CD4-positive, alpha-beta T cell (primary cell): Measurements from ENCODE around the gene NME4. TPM values are rescaled to one million over a fixed set of nuclear protein-coding genes. Genes with fewer than 3 reads are reported as not detected.

Source experiments
- ATAC-seq: fragments of 200-7000 bp; cut with Tn5 transposase; one replicate; pipeline ENCODE4 v1.10.0; 2022; ENCODE audit warnings: mild to moderate bottlenecking; ENCODE audit not compliant: poor library complexity
- CTCF ChIA-PET: fragments of 350-600 bp; sonication (Branson Sonifier 250); formaldehyde crosslinking; loops from one replicate; lab custom pipeline; 2021; ENCODE audit warnings: antibody characterized with exemption, inconsistent platforms; lab: Charles Lee
- POLR2A ChIA-PET: fragments of 350-600 bp; sonication (Branson Sonifier 250); formaldehyde crosslinking; loops from one replicate; lab custom pipeline; 2021; ENCODE audit warnings: antibody characterized with exemption, inconsistent platforms; lab: Charles Lee
- DNase-seq, 14 experiments: peaks; one replicate each; pipeline ENCODE4 v3.0.0-alpha.2; 2013 to 2020; ENCODE audit warnings: mixed read lengths in 2 of 14
- H3K27ac ChIP-seq, 2 donors: one replicate each; pipeline versions ENCODE4 v1.5.1 to v1.7.0; 2013; ENCODE audit warnings: low read length in 2 of 2, low read depth in 1 of 2, mild to moderate bottlenecking in 1 of 2
- H3K27me3 ChIP-seq, 2 experiments: 1 replicate in 1 of 2; 2 replicates in 1 of 2; pipeline versions ENCODE4 v1.6.1 to v1.7.0; 2013; ENCODE audit warnings: low read length in 2 of 2, control low read depth in 1 of 2, mild to moderate bottlenecking in 1 of 2, moderate library complexity in 1 of 2; ENCODE audit not compliant: insufficient read depth in 2 of 2, control insufficient read depth in 1 of 2
- H3K36me3 ChIP-seq: one replicate; pipeline ENCODE4 v1.6.1; 2013; ENCODE audit warnings: low read length, control low read depth; ENCODE audit not compliant: insufficient read depth
- H3K4me1 ChIP-seq: one replicate; pipeline ENCODE4 v1.6.1; 2013; ENCODE audit warnings: low read length, control low read depth; ENCODE audit not compliant: insufficient read depth
- H3K4me3 ChIP-seq: one replicate; pipeline ENCODE4 v1.5.1; 2013; ENCODE audit warnings: mild to moderate bottlenecking, low read length, moderate library complexity
- H3K9me3 ChIP-seq, 2 experiments: 1 replicate in 1 of 2; 2 replicates in 1 of 2; pipeline versions ENCODE4 v1.6.1 to v1.7.0; 2013; ENCODE audit warnings: low read length in 2 of 2, mild to moderate bottlenecking in 2 of 2, control low read depth in 1 of 2, moderate library complexity in 1 of 2; ENCODE audit not compliant: control insufficient read depth in 1 of 2, insufficient read depth in 1 of 2
- H3K27ac Mint-ChIP-seq: one replicate; pipeline ENCODE4 v1.8.0; 2020; ENCODE audit warnings: mixed read lengths
- H3K27me3 Mint-ChIP-seq: one replicate; pipeline ENCODE4 v1.8.0; 2021; ENCODE audit warnings: mixed read lengths
- H3K36me3 Mint-ChIP-seq: one replicate; pipeline ENCODE4 v1.8.0; 2021; ENCODE audit warnings: low read depth, mixed read lengths
- H3K4me1 Mint-ChIP-seq: one replicate; pipeline ENCODE4 v1.8.0; 2021; ENCODE audit warnings: low read depth, mixed read lengths
- H3K4me3 Mint-ChIP-seq: one replicate; pipeline ENCODE4 v1.8.0; 2020; ENCODE audit warnings: mild to moderate bottlenecking, mixed read lengths
- H3K9me3 Mint-ChIP-seq: one replicate; pipeline ENCODE4 v1.8.0; 2020; ENCODE audit warnings: mixed read lengths
- CTCF ChIP-seq: fragments of 200-600 bp; IDR thresholded peaks from one replicate; pipeline ENCODE4 v1.8.0; 2022; ENCODE audit warnings: antibody characterized with exemption, mild to moderate bottlenecking
- intact Hi-C, 2 experiments: fragments of 100-400 bp; cut with DNase I in 1 of 2; cut with micrococcal nuclease in 1 of 2; formaldehyde crosslinking; loops; one replicate each; pipeline versions ENCODE4 v1.15.1 to v1.9.0; 2023 to 2025; cut with DNase I, micrococcal nuclease
- total RNA-seq, 174 experiments: library from RNA in 2 of 174; stranded (reverse) in 2 of 174; gene quantifications; one replicate each; pipeline ENCODE4 v1.2.3 and lab custom pipeline; 2021 to 2026

The NME4 gene
- total RNA-seq, 2 experiments from 2014 or later, result 31.2 to 32.6 TPM

GRCh38 chr16:359067-359763 lies 37.8 kb upstream of the NME4 start:
- H3K9me3 ChIP-seq, result no peaks in the 10 kb centered on the region
- H3K27me3 Mint-ChIP-seq, result no peaks in the 10 kb centered on the region
- no peak overlapping the region for H3K4me3 ChIP-seq
- H3K27me3 ChIP-seq, result no peaks in the 10 kb centered on the region
- H3K36me3 Mint-ChIP-seq, result no peaks in the 10 kb centered on the region
- ChIA-PET POLR2A (no interaction called here), CTCF (no interaction called here)
- no peak for TF ChIP-seq CTCF
- no peak overlapping the region for H3K27ac Mint-ChIP-seq
- no peak overlapping the region for H3K27ac ChIP-seq
- no peaks in the 10 kb centered on the region for H3K9me3 Mint-ChIP-seq
- H3K4me3 Mint-ChIP-seq, result no peak overlapping the region
- intact Hi-C loops, result no loop called here
- DNase-seq (no peak), ATAC-seq (no peak)
- peaks cover 51% of the 10 kb centered on the region for H3K4me1 ChIP-seq
- peaks cover 18% of the 10 kb centered on the region for H3K4me1 Mint-ChIP-seq
- no peaks in the 10 kb centered on the region for H3K36me3 ChIP-seq

GRCh38 chr16:359871-360697 lies 36.9 kb upstream of the NME4 start:
- Mint-ChIP-seq H3K27ac (no peak overlapping the region), H3K27me3 (no peaks in the 10 kb centered on the region), H3K36me3 (no peaks in the 10 kb centered on the region), H3K4me3 (no peak overlapping the region), H3K4me1 (peaks cover 12% of the 10 kb centered on the region), H3K9me3 (no peaks in the 10 kb centered on the region)
- Histone ChIP-seq H3K4me3 (no peak overlapping the region), H3K27me3 (no peaks in the 10 kb centered on the region), H3K9me3 (no peaks in the 10 kb centered on the region), H3K27ac (no peak overlapping the region), H3K36me3 (no peaks in the 10 kb centered on the region), H3K4me1 (peaks cover 42% of the 10 kb centered on the region)
- DNase-seq (no peak), ATAC-seq (no peak)
- no peak for TF ChIP-seq CTCF
- ChIA-PET CTCF (no interaction called here), POLR2A (no interaction called here)
- intact Hi-C loops, result no loop called here

- Histone ChIP-seq H3K9me3 (no peaks in the 10 kb centered on the region), H3K36me3 (no peaks in the 10 kb centered on the region), H3K27me3 (no peaks in the 10 kb centered on the region), H3K4me1 (peaks cover 35% of the 10 kb centered on the region), H3K27ac (no peak overlapping the region), H3K4me3 (no peak overlapping the region)
- Mint-ChIP-seq H3K36me3 (no peaks in the 10 kb centered on the region), H3K9me3 (no peaks in the 10 kb centered on the region), H3K4me1 (peaks cover 6% of the 10 kb centered on the region), H3K27me3 (no peaks in the 10 kb centered on the region), H3K4me3 (no peak overlapping the region), H3K27ac (no peak overlapping the region)
- intact Hi-C loops, result no loop called here
- CTCF ChIA-PET, result interaction anchor here (1.4 to 2.5 kb wide), 4 partner anchors 10 to 295 kb away, joined by 4 to 19 read pairs (median 8); partner anchors contain the start of gene FAM234A
- ATAC-seq (no peak), DNase-seq (no peak)
- TF ChIP-seq CTCF, result no peak
- POLR2A ChIA-PET, result interaction anchor here (0.8 kb wide), 1 partner anchor 126 kb away, joined by 3 read pairs; no protein-coding TSS in a partner anchor
Observed at GRCh38 chr16:360698-361336, 36.2 kb upstream of the NME4 start.
